A673 (cell line): ENCODE data around the gene PRPH2.

Source experiments
- CTCF ChIP-seq: fragments of 300-800, 200-600 bp; sonication (generic); conservative IDR thresholded peaks from 2 replicates; pipeline ENCODE4 v1.5.1; 2017; ENCODE audit warnings: low read depth, mild to moderate bottlenecking, antibody characterized with exemption, low read length, moderate library complexity, mixed read lengths
- EZH2 ChIP-seq: fragments of 200-600 bp; sonication (generic); IDR thresholded peaks from 2 replicates; pipeline ENCODE4 v1.6.1; 2017; ENCODE audit warnings: borderline replicate concordance, low read depth, mild to moderate bottlenecking, mixed read lengths, antibody characterized with exemption, low read length; ENCODE audit not compliant: poor library complexity, severe bottlenecking

GRCh38 chr6:42766163-42766670 is 43.8 kb upstream of the PRPH2 start:
- TF ChIP-seq CTCF: no peak
- TF ChIP-seq EZH2: no peak
